Activated naive CD4-positive, alpha-beta T cell treated with anti-CD3 and anti-CD28 coated beads, Interleukin-2, amount 50 U/mL, for 16 hours (primary cell): ENCODE data around the gene RNF145.
"Not testable (repeated sequence)": the region's sequence is repeated elsewhere in the genome, so short reads cannot be mapped to it uniquely, and the experiment has no call there.

Source experiments
- DNase-seq: peaks from one replicate; pipeline ENCODE4 v3.0.0-alpha.2; 2020

RNF145 gene, protein sequence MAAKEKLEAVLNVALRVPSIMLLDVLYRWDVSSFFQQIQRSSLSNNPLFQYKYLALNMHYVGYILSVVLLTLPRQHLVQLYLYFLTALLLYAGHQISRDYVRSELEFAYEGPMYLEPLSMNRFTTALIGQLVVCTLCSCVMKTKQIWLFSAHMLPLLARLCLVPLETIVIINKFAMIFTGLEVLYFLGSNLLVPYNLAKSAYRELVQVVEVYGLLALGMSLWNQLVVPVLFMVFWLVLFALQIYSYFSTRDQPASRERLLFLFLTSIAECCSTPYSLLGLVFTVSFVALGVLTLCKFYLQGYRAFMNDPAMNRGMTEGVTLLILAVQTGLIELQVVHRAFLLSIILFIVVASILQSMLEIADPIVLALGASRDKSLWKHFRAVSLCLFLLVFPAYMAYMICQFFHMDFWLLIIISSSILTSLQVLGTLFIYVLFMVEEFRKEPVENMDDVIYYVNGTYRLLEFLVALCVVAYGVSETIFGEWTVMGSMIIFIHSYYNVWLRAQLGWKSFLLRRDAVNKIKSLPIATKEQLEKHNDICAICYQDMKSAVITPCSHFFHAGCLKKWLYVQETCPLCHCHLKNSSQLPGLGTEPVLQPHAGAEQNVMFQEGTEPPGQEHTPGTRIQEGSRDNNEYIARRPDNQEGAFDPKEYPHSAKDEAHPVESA

DNA sequence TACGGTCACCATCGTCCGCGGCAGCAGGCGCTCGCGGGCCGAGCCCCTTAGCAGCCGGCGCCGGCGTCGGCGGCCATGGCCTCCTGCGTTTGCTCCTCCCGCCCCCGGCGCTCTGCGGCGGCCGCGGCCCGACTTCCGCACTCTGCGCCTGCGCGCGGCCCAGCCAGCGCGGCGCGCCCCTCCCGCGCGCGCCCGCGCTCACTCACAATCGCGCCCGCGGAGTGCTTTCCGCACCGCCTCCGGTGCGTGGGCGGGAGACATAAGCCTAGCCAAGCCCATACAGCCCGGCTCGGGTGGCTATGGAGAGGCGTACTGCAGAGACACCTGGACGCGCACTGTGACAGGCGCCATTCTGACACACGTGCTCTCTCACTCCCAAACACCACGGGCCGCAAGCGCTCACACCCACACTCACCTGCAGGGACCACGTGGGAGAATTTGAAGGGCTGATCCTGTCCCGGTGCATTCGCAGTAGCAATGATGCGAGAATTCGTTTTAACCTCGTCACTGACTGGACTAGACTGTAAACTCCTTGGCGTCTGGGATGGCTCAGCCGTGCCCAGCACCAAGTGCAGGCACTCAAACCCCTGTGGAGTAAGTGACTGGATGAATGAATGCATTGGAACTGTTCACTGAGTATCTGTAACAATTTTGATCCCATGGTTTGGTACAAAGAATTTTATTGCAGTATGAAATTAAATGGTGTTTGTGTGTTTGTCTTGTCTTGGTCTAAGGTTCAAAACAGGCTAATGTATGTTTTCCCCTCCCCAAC lies at the start of gene RNF145:
TSS of gene RNF145 (minus strand) at position 116 of the 772 bp plus-strand sequence. CDS start 5,936 bp downstream, outside the sequence.
- DNase-seq: peak; percentile 96

DNA sequence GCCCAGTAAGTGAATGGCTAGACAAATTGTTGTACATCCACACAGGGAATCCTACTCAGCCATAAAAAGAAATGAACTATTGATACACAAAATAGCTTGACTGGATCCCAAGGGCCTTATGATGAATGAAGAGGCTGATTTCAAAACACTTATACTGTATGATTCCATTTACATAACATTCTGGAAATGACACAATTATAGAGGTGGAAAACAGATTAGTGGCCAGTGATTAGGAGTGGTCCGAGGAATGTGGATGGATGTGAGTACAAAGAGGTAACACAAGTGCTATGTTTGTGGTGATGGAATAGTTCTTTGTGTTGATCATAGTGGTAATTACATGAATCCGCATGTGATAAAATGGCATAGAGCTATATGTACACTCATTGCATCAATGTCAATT lies 49.0 kb upstream of the RNF145 start:
- no peak for DNase-seq

DNA sequence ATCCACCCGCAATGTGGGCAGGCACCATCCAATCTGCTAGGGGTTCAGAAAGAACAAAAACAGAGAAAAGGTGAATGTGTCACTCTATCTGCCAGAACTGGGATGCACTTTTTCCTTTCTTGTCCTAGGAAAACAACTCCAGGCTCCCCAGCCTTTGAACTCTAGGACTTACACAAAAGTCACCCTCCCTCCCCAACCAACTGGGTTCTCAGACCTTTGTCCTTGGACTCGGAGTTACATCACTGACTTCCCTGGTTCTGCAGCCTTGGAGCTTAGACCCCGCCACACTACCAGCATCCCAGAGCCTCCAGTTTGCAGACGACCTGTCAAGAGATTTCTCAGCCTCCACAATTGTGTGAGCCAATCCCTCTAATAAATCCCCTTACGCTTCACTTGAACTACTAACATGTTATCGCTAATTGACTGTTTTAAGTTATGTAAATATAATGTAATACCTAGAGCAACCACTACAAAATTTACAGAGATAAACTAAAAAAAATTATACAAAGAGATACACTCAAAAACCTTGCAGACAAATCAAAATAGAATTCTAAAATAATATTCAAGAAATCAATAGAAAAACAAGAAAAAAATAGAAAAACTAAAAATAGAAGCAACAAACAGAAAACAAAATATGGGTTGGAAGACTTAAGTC lies 48.4 kb upstream of the RNF145 start:
- no peak for DNase-seq

DNA sequence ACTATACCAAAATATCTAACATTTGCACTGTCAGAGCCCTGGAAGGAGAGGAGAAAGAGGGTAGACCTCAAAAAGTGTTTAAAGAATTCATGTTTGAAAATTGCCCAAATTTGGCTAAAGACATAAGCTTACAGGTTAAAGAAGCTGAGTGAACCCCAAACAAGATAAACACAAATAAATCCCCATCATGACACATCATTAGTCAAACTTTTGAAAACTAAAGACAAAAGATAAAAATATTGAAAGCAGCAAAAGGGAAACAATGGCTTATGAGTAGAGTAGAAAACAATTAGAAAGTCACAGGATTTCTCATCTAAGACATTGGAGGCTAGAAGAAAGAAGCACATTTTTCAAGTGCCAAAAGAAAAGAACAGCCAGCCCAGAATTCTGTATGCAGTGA lies 47.7 kb upstream of the RNF145 start:
- DNase-seq: no peak

DNA sequence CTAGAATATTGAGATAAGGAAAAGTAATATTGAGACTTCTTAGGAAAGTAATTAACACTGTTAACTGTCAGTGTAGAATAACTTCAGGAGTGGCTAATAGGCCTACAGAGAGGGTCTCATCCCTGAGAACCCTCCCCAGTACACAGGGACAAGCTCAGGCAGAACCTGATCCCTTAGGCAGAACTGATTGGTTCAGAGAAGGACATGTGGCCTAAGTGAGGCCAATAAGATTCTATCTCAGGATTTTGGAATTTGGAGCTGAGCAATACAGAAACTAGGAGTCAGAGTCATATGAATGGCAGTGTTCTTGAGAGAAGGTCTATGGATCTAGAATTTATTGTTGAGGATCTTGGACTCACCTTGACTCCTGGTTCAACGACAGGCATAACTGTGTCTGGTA lies 42.8 kb upstream of the RNF145 start:
- no peak for DNase-seq

DNA sequence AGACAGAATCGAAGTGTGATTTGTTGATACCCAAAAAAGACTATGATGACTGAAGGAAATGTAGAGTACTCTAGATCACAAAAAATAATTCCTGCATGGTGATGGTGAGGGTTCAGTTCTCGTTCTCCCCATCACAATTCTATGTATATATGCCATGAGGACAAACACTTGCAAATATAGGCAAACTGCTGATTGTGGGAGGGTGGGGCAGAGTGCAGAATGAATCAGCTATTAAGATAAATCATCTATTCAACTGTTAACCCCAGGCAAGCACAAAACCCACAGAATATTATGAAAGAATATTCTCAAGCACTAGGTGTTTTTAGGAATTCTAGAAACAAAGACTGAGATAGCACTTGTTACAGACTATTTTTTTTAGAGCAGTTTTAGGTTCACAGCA lies 39.8 kb upstream of the RNF145 start:
- no peak for DNase-seq

DNA sequence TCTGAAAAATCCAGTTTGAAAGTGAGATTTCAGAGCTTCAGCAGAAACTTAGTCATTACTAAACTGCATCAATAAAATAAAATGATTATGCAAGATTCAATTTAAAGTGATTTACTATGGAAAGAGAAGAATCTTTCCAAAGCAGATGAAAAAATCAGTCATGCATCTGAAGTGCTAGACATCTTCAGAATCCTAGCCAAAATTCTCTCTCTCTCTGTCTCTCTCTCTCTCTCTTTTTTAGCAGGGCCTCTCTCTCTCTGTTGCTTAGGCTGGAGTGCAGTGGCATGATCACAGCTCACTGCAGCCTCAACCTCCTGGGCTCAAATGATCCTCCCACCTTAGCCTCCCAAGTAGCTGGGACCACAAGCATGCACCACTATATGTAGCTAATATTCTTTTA lies 35.5 kb upstream of the RNF145 start:
- no peak for DNase-seq

DNA sequence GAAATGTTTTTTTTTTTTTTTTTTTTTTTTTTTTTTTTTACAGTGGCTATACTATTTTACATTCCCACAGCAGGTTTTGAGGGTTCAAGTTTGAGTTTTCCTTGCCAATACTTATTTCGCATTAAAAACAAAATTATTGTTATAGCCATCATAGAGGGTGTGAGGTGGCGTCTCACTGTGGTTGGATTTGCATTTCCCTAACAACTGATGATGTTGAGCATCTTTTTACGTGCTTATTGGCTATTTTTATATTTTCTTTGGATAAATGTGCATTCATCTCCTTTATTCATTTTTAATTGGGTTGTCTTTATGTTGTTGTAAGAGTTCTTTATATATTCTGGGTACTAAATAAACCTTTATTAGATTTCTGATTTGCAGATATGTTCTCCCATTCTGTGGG lies 34.8 kb upstream of the RNF145 start:
- no peak for DNase-seq

DNA sequence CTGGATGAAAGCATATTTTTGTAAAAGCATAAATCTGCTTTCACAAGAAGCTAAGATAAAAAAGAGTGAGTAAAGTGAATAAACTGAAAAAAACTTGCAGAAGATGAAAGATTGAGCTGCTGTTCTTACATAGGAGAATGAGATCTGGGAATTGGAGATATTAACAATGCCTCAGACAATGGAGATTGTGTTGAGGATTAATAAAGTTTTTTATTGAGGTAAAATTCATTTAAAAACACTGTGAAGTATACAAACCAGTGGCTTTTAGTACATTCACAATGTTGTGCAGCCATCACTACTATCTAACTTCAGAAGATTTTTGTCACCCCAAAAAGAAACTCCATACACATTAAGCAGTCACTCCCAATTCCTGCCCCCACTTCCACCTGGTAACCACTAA lies 34.0 kb upstream of the RNF145 start:
- DNase-seq: no peak

DNA sequence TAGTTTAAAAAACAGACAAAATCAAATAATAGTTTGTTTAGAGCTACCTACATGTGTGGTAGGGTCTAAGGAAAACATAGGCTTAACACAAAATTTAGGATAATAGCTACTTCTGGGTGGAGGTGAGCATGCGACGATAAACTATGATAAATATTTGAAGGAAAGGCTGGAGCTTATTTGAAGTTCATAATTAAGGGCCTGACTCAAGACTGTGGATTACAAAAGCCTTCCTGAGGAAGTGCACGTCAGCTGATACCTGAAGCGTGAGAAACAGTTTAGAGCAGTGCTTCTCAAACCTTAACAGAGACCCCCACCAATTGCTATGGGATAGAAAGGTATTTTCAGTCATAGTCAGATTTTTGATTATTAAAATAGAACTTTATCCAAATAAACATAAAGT lies 33.3 kb upstream of the RNF145 start:
- DNase-seq: no peak

DNA sequence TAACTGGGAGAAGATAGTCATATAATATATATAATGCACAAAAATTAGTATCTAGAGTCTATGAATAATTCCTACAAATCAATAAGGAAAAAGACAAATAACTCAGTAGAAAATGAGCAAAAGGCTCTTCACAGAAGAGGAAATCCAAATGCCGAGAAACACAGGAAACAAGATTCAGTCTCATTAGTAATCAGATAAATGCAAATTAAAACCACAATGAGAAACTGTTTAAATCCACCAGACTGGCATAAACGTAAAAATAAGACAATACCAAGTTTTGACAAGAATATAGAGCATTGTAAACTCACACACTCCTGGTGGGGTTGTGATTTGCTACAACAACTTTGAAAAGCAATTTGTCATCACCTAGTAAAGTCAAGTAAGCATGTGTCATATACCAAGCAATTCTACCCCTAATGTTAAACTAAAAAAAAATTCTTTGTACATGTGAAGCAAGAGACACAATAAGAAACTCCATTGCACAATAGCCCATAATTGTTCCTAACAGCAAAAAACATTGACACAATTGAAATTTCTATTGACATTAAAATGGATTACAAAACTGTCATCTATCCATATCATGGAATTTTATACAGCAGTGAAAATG lies 32.7 kb upstream of the RNF145 start:
- DNase-seq: no peak

DNA sequence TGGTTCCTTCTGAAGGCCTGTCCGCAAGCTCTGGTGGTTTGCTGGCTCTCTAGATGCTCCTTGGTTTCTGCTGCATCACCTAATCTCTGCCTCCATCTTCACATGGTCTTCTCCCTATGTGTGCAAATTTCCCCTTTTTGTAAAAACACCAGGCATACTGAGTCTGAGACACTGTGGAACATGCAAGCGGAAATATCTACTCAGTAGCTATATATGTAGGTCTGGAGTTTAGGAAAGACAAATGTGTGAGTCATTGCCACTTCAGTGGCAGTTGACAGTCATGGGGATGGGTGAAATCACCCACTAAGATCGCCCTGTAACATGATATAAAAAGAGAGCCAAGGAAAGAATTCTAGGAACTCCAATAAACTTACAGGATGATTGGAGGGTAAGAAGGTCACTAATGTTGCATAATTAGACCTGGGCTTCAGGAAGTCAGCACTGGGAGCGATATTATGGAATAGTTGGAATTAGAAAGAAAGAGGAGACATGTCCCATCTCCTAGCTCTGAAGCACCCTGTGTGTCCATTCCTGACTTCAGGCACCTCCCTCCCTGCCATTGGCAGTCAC lies 31.0 kb upstream of the RNF145 start:
- peak; percentile 12 for DNase-seq

DNA sequence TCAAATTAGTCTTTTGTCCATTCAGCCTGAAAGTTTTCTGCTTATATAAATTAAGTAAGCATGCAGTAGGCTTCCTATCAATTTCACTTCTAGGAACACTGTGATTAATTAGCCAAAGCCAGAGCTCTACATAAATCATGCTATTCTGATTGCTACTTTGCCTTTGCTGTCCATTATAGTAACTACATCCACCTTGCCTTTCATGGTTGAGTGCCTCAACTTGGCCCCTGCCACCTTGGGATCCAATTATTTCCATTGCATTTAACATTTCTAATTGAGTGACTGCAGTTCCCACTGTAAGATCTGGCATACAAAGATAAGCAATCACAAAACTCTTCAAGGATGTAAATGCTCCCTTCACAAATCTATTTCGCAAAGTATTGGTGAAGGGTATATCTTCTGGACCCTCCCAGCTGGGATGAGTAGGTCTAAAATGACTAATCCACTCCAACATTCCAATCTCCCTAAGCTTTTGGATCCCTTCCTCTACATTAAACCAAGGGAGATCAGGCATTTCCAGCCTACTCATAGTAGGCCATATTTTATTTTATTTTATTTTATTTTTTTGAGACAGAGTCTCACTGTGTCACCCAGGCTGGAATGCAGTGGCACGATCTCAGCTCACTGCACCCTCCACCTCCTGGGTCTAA lies 26.6 kb upstream of the RNF145 start:
- DNase-seq: not testable (repeated sequence)

DNA sequence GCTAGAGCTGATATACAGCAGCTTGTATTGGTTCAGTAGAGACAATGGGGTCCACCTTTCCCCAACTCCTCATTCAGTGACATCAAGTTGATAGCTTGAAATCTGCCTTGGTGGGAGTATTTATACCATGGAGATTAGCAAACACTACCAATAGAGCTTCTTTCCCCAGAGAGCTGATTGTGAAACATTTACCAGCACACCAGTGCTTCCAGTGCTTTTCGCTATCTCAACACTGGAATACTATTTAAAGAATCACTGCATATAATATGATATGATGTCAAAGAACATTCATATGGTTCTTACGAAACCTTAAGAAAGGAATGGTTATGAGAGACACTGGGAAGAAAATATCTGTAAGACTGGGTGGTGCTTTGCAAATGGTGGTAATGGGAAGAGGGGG lies 21.8 kb upstream of the RNF145 start:
- no peak for DNase-seq

DNA sequence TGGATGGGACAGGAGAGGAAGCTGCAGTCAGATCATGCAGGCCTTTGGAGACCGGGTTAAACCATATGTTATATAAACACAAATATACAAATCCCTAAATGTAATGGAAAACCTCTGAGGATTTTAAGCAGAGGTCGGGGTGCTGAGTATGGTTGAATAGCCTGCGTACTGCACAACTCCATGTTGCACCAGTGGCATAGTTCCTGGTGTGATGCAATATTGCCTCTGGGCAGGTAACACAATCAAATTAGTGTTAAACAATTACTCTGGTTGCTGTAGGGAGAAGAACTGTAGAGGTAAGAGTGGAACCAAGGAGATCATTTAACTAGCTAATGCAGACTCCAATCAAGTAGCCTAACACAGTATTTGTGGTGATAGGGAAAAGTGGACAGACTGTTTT lies 21.3 kb upstream of the RNF145 start:
- DNase-seq: no peak

DNA sequence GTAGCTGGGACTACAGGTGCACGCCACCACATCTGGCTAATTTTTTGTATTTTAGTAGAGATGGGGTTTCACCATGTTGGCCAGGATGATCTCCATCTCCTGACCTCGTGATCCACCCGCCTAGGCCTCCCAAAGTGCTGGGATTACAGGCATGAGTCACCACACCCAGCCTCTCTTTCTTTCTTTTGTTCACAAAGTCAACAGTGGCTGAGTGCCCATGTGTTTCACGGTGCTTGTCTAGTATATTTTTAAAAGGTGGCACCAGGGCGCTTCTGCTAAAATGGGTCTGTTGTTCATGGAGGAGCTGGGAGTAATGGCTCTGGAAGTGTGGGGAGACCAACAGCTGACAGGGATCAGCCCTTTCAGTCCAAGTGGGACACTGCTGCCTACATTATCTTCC lies 18.7 kb upstream of the RNF145 start:
- DNase-seq: not testable (repeated sequence)

DNA sequence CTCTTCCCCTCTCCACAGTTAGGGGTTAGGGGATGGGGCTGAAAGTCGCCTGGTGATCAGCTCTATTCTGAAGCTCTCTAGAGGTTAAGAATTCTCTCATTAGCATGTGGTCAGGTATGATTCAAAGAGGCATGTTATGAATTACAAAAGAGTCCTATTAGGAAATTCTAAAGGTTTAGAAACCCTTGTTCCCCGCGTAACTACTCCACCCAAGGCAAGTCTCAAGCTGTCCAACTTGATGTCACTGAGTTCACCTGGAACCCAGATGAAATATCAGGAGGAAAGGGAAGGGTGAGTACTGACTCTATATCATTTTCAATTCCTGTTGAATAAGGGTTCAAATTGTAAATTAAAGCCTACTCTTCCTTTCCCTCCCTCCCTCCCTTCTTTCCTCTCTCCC lies 18.1 kb upstream of the RNF145 start:
- no peak for DNase-seq

DNA sequence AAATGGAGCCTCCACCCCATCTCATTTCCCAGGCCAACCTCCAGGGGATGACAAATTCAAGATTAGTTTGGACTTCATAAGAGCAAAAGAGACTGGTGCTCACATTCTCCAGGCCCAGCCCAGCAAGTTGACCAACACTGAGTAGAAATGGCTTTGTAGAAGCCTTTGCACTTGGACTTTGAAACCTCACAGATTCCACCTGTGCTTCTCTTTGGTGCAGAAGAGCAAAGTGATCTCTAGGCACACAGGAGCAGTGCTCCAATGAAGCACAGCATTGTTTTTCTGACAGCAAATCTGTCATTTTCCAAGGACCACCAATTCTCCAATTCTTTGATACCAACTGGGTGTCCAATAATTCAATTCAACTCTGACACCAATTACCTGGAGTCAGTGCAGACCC lies 17.1 kb upstream of the RNF145 start:
- no peak for DNase-seq

DNA sequence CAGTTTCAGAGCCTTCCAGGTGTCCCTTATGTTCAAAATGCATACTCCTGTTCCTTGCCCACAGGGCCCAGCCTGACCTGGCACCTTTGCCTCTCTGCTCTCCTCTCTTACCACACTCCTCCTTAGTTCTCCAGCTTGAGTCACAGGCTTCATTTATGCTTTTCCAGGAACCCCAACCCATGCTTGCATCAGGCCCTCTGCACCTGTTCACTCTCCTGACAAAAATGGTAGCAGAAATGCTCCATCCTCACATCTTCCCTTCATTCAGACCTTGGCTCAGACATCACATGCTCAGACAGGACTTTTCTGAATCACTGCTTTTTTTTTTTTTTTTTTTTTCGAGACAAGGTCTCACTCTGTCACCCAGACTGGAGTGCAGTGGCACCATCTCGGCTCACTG lies 15.1 kb upstream of the RNF145 start:
- DNase-seq: no peak

DNA sequence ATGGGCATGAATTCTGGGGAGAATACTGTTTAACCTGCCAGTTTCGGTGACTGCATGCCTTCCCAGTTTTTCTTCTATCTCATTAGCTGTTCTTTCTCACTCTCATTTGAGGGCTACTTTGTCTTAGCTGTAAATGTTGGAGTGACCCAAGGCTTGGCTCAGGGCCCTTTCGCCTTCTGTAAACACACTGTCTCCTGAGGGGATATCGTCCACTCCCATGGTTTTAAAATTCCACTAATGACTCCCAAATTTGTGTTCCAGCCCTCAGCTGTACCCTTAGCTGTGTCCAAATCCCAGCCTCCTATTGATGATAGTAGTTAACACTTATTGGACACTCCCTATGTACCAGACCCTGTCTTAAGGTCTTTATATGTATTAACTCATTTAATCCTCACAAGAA lies 14.1 kb upstream of the RNF145 start:
- DNase-seq: no peak

DNA sequence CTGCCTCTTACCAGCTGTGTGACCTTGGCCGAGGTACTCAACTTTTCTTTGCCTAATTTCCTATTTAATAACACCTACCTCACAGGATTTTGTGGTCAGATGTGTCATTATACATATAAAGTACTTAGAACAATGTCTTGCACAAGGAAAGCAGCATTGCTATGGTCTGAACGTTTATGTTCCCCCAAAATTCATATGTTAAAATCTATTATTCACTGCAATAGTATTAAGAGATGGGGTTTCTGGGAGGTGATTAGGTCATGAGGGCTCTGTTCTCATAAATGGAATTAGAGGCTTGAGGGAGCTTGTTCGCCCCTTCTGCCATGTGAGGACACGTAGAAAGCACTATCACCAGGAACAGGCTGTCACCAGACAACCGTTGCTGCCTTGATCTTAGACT lies 10.9 kb upstream of the RNF145 start:
- DNase-seq: no peak

DNA sequence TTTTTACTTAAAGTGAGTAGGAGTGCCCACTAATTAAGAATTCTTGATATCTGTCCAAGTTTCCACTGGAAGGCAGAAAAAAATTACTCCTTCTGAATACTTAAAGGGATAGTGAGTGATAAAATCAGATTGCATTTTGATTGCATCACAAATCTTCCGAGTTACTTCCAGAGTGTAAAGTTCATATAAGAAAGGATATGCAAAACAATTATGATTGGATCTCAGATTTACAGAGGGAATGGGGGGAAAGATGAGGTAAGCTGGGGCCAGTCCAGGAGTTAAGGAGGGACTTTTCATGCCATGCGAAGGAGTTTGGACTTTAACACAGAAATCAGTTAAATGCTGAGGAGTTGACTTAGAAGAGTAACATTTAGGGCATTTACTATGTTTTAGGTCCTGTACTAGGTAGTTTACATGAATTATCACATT lies 9.3 kb upstream of the RNF145 start:
- no peak for DNase-seq
